GM12873 (cell line): Measurements from ENCODE around the gene C19orf67.

Experiments used
- CTCF ChIP-seq: IDR thresholded peaks from 2 replicates; pipeline ENCODE4 v1.5.1; 2012; ENCODE audit warnings: low read depth, mild to moderate bottlenecking, moderate library complexity, low read length, control low read depth; ENCODE audit not compliant: insufficient read depth; ENCODE audit errors: missing control alignments

The C19orf67 gene

GRCh38 chr19:14085309-14085995 lies at the start of gene C19orf67:
Gene C19orf67, minus strand, starts transcription at chr19:14085783. Its CDS starts 156 bp downstream, at chr19:14085627.
- no peak for TF ChIP-seq CTCF

GRCh38 chr19:14135355-14135754 lies 49.8 kb upstream of the C19orf67 start:
- TF ChIP-seq CTCF, result no peak

GRCh38 chr19:14127929-14128509 lies 42.4 kb upstream of the C19orf67 start:
- no peak for TF ChIP-seq CTCF

- TF ChIP-seq CTCF, result no peak
These were observed 41.6 kb upstream of the C19orf67 start for GRCh38 chr19:14127176-14127575.

GRCh38 chr19:14122924-14123323 lies 37.3 kb upstream of the C19orf67 start:
- no peak for TF ChIP-seq CTCF

GRCh38 chr19:14120497-14120780 lies 34.9 kb upstream of the C19orf67 start:
- no peak for TF ChIP-seq CTCF

- no peak for TF ChIP-seq CTCF
These were observed 34.3 kb upstream of the C19orf67 start for GRCh38 chr19:14119644-14120496.
